HEK293T (cell line): ENCODE data around the gene TMIE.

ENCODE experiments used
- CTCF ChIA-PET: fragments of 350-600 bp; formaldehyde crosslinking; extraction: SDS; loops from one replicate; lab custom pipeline; 2021; ENCODE audit warnings: antibody characterized with exemption, inconsistent platforms; lab: Yijun Ruan, JAX
- POLR2A ChIA-PET: fragments of 350-600 bp; formaldehyde crosslinking; extraction: SDS; loops from one replicate; lab custom pipeline; 2020; ENCODE audit warnings: antibody characterized with exemption, inconsistent platforms; lab: Yijun Ruan, JAX
- DNase-seq: peaks from one replicate; pipeline ENCODE4 v3.0.0; 2012; ENCODE audit warnings: mixed read lengths; ENCODE audit errors: extremely low spot score
- ARNT ChIP-seq: fragments of 450-650 bp; IDR thresholded peaks from 2 replicates; pipeline ENCODE4 v1.6.1; 2017; ENCODE audit warnings: mild to moderate bottlenecking
- BHLHE40 ChIP-seq: fragments of 450-650 bp; IDR thresholded peaks from 2 replicates; pipeline ENCODE4 v1.6.1; 2016; ENCODE audit warnings: mild to moderate bottlenecking, moderate library complexity, borderline replicate concordance
- CTBP1 ChIP-seq: fragments of 450-650 bp; IDR thresholded peaks from 2 replicates; pipeline ENCODE4 v1.6.1; 2016; ENCODE audit warnings: borderline replicate concordance
- ELF4 ChIP-seq: fragments of 450-650 bp; IDR thresholded peaks from 2 replicates; pipeline ENCODE4 v1.6.1; 2017; ENCODE audit warnings: antibody characterized with exemption
- FOXA1 ChIP-seq: fragments of 450-650 bp; IDR thresholded peaks from 2 replicates; pipeline ENCODE4 v1.6.1; 2016; ENCODE audit warnings: mild to moderate bottlenecking
- FOXK2 ChIP-seq: fragments of 450-650 bp; IDR thresholded peaks from 2 replicates; pipeline ENCODE4 v1.6.1; 2016; ENCODE audit warnings: mild to moderate bottlenecking
- FOXM1 ChIP-seq: fragments of 450-650 bp; IDR thresholded peaks from 2 replicates; pipeline ENCODE4 v1.6.1; 2017; ENCODE audit warnings: mild to moderate bottlenecking, borderline replicate concordance
- HDGF ChIP-seq: fragments of 450-650 bp; IDR thresholded peaks from 2 replicates; pipeline ENCODE4 v1.6.1; 2017; ENCODE audit warnings: antibody characterized with exemption, borderline replicate concordance
- L3MBTL2 ChIP-seq: fragments of 450-650 bp; conservative IDR thresholded peaks from 2 replicates; pipeline ENCODE4 v1.6.1; 2016; ENCODE audit warnings: mild to moderate bottlenecking
- LEF1 ChIP-seq: fragments of 450-650 bp; IDR thresholded peaks from 2 replicates; pipeline ENCODE4 v1.6.1; 2017; ENCODE audit warnings: mild to moderate bottlenecking, borderline replicate concordance
- NFRKB ChIP-seq: fragments of 450-650 bp; IDR thresholded peaks from 2 replicates; pipeline ENCODE4 v1.6.1; 2016; ENCODE audit warnings: mild to moderate bottlenecking, moderate library complexity
- SP1 ChIP-seq: fragments of 450-650 bp; IDR thresholded peaks from 2 replicates; pipeline ENCODE4 v1.6.1; 2017
- SUZ12 ChIP-seq: fragments of 450-650 bp; IDR thresholded peaks from 2 replicates; pipeline ENCODE4 v1.6.1; 2016; ENCODE audit warnings: mild to moderate bottlenecking
- TARDBP ChIP-seq: fragments of 450-650 bp; IDR thresholded peaks from 2 replicates; pipeline ENCODE4 v1.6.1; 2016
- ZNF384 ChIP-seq: fragments of 450-650 bp; IDR thresholded peaks from 2 replicates; pipeline ENCODE4 v1.6.1; 2016
- TF ChIP-seq, protein P1 (sequence below): fragments of 450-650 bp; IDR thresholded peaks from 2 replicates; pipeline ENCODE4 v1.6.1; 2016

Gene TMIE

DNA sequence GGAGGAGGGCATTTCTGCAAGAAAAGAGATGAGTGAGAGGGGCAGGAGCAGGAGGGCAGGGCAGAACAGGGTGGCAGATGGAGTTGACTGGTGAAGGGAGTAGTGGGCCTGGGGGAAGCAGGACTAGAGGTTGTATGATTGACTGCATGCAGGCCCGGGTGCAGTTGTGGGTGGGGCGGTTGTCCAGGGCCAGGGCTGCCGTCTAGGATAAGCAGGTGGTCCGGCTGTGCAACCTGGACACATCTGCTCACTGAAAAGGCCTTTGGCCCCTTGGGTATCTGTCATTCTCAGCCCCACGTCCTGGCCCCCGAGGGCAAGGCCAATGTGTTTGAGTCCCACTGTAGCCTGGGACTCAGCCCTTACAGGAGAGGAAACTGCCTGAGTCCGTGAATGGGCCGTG is 33.1 kb upstream of the TMIE start:
- no peak for TF ChIP-seq CTBP1
- no peak for TF ChIP-seq SUZ12
- no peak for TF ChIP-seq ARNT
- TF ChIP-seq FOXA1: no peak
- no peak for TF ChIP-seq L3MBTL2
- CTCF ChIA-PET: no interaction called here
- POLR2A ChIA-PET: no interaction called here
- no peak for DNase-seq

DNA sequence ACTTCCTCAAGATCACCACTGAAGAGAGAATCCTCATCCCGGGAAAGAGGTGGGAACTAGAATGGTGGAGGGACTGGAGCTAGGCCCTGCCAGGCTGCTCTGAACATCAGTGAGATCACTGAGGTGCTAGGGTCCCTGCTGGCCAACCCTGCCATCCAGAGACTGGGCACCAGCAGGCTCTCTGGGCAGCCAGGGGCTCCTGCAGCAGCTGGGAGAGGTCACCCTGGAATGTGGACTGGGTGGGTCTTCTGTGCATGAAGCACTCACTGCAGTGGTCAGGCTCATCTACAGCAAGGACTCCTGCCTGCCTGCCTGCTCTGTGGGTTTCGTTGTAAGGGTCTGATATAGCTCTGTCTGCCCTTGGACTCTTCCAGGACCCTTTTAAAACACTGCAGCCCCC is 32.6 kb upstream of the TMIE start:
- CTCF ChIA-PET: no interaction called here
- DNase-seq: no peak
- TF ChIP-seq BHLHE40: no peak
- no peak for TF ChIP-seq SP1
- TF ChIP-seq, protein P1, sequence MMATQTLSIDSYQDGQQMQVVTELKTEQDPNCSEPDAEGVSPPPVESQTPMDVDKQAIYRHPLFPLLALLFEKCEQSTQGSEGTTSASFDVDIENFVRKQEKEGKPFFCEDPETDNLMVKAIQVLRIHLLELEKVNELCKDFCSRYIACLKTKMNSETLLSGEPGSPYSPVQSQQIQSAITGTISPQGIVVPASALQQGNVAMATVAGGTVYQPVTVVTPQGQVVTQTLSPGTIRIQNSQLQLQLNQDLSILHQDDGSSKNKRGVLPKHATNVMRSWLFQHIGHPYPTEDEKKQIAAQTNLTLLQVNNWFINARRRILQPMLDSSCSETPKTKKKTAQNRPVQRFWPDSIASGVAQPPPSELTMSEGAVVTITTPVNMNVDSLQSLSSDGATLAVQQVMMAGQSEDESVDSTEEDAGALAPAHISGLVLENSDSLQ: no peak
- TF ChIP-seq FOXA1: no peak
- no peak for TF ChIP-seq ZNF384
- POLR2A ChIA-PET: no interaction called here

DNA sequence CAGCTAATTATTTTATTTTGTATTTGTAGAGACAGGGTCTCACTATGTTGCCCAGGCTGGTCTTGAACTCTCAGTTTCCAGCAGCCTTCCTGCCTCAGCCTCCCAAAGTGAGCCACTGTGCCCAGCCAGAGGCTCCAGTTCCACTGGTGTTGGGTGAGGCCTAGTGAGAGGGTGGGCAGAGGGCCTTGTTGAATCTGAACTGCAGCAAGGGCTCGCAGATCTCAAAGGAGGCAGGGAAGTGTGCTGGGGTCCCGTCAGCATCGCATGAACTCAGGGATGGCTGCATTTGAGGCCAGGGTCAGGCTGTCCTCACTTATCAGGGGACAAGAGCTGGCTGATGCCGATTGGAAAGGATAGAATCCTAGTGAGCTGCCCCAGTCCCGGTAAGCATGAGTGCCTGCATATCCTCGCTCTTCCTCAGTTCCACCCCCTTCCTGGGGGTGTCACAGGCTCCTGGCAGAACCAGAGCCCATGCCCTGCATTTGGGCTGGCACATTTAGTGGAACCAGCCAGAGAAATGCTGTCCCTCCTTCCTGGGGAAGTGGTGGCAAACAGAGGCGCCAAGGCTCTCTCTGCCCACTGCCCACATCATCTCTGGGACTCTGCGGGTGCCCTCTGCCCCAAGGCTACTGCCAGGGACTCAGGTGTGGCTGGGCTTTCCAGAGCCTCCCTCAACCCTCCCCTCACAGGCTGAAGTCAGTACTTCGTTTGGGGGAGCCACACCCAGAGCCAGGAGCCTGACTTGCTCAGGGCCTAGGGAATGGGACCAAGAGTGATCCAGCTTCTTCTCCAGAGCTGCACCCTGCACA is 31.8 kb upstream of the TMIE start:
- no peak for DNase-seq
- ChIA-PET POLR2A (no interaction called here), CTCF (no interaction called here)
- TF ChIP-seq FOXK2 (no peak), NFRKB (no peak), SP1 (no peak), FOXA1 (no peak), BHLHE40 (no peak), HDGF (no peak), SUZ12 (no peak), L3MBTL2 (no peak), ELF4 (no peak), ARNT (no peak), TARDBP (no peak), ZNF384 (no peak), CTBP1 (no peak), LEF1 (no peak), FOXM1 (no peak)
- TF ChIP-seq, protein P1: no peak

DNA sequence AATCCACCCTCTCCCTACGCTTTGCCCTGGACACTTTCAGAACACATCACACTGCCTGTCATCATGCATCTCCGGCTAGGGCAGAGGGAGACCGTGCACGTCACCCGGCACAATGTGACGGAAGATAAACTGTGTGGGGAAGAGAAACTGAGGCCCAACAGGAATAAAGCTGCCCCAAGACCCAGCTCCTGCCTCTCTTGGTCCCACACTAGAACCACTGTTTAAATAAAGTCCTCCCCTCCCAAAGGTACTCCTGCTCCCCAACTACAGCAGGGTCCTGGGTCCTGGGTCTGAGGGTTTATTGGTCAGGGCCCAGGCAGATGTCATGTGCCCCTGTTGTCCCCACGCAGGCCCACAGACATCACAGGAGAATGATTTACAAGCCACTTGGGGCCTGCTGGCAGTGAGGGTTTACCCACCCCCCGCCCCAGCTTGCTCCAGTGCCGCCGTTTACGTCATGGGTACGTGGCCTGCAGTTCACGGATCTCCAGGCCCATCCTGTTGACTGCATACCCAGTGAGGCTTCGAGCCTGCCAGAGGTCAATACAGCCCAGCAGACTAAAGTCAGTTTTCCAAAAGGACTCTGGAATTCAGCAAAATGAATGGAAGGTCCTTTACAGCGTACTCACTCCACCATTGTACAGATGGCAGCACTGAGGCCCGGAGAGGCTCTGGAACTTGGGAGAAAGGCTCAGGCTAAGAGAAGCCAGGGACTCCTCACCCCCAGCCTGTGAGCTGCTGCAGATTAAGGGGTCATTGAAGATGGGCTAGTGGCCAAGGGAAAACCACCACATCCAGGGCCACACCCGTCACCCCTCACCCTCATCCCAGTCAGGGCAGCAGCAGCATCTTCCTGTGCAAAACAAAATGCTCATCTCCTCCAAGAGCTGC is 30.9 kb upstream of the TMIE start:
- ChIA-PET CTCF (no interaction called here), POLR2A (no interaction called here)
- DNase-seq: no peak
- TF ChIP-seq CTBP1: no peak
- no peak for TF ChIP-seq ELF4
- no peak for TF ChIP-seq FOXK2
- TF ChIP-seq NFRKB: no peak
- no peak for TF ChIP-seq FOXA1
- TF ChIP-seq BHLHE40: no peak
- no peak for TF ChIP-seq HDGF
- TF ChIP-seq SUZ12: no peak
- no peak for TF ChIP-seq TARDBP

DNA sequence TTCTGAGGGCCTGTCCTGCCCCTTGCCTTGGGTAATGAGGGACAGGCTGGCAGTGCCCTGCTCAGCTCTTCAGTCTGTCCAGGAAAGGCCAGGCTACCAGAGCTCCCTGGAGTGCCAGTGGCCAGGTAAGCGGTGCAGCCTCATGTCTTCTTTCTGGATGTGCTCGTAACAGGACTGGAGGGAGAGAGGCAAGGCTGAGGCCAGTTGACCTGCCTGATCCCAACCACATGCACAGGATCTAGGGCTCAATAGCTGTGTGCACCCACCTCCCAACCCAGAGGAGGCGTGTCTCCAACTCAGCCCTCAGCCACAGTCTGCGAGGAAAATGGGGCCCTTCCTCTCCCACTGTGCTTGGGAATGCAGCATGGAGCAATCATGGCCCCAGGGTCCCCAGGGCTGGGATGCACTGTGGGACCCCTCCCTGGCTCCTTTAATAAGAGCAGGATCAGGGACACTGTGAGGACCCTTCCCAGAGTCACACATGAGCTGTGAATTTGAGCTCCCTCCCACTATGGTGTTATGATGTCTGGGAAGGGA is 30.2 kb upstream of the TMIE start:
- no peak for TF ChIP-seq ELF4
- TF ChIP-seq ZNF384: no peak
- TF ChIP-seq NFRKB: no peak
- no peak for TF ChIP-seq HDGF
- TF ChIP-seq CTBP1: no peak
- no peak for TF ChIP-seq ARNT
- no peak for TF ChIP-seq BHLHE40
- TF ChIP-seq FOXA1: no peak
- TF ChIP-seq L3MBTL2: no peak
- no peak for TF ChIP-seq FOXK2
- TF ChIP-seq, protein P1: no peak
- no peak for TF ChIP-seq LEF1
- TF ChIP-seq FOXM1: no peak
- TF ChIP-seq TARDBP: no peak
- no peak for TF ChIP-seq SP1
- TF ChIP-seq SUZ12: no peak
- POLR2A ChIA-PET: no interaction called here
- CTCF ChIA-PET: no interaction called here
- DNase-seq: no peak
